ENCODE measurements around the gene UBR3.
"Not testable (repeated sequence)": the region's sequence is repeated elsewhere in the genome, so short reads cannot be mapped to it uniquely, and the experiment has no call there.

Gene UBR3

DNA sequence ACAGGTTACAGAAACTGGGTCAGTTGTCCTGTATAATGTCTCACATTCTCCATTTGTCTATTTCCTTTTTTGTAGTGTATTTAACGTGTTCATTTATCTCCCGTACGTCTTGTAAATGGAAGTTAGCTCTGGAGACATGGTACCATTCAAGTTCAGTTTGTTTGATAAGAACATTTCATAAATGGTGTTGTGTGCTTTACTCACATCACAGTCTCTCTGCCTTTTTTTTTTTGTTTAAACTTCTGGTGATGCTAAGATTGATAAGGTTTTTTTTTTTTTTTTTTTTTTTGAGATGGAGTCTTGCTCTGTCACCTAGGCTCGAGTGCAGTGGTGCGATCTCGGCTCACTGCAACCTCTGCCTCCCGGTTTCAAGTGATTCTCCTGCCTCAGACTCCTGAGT lies 41.7 kb downstream of the UBR3 start:
- no peak for DNase-seq (ENCODE audit: low read depth in 3 of 3)

DNA sequence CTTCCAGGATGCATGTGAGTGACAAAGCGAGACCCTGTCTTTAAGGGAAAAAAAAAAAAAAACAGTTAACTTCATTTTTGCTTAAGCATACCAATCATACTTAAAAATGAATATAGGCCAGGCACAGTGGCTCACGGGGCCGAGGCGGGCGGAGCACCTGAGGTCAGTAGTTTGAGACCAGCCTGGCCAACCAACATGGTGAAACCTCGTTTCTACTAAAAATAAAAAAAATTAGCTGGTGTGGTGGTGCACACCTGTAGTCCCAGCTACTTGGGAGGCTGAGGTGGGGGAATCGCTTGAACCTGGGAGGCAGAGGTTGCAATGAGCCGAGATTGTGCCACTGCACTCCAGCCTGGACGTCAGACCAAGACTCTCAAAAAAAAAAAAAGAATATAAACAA lies 44.1 kb downstream of the UBR3 start:
- not testable (repeated sequence) for DNase-seq (ENCODE audit: low read depth in 3 of 3)

GRCh38 chr2:169871994-169872393 lies 44.7 kb downstream of the UBR3 start:
- DNase-seq (ENCODE audit: low read depth in 3 of 3) = no peak

DNA sequence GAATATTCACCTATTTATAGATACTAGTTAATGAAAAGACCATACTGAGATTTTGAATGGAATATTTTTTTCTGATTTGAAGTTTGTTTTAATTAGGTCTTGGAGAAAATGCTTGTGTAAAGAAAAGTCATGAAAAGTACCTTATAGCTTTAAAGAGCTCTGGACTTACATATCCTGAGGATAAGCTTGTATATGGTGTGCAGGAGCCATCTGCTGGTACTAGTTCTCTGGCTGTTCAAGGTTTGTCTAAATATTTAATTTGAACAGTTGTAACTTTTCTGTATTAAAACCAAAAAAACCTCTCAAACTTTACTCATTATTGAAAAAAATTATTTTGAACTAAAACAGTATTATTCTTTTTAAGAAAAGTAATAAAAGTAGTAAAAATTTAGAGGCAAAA lies 50.1 kb downstream of the UBR3 start:
- no peak for DNase-seq (ENCODE audit: low read depth in 3 of 3)

- DNase-seq (ENCODE audit: low read depth in 3 of 3) = no peak
Observed at GRCh38 chr2:169887120-169887519, 59.9 kb downstream of the UBR3 start.

DNA sequence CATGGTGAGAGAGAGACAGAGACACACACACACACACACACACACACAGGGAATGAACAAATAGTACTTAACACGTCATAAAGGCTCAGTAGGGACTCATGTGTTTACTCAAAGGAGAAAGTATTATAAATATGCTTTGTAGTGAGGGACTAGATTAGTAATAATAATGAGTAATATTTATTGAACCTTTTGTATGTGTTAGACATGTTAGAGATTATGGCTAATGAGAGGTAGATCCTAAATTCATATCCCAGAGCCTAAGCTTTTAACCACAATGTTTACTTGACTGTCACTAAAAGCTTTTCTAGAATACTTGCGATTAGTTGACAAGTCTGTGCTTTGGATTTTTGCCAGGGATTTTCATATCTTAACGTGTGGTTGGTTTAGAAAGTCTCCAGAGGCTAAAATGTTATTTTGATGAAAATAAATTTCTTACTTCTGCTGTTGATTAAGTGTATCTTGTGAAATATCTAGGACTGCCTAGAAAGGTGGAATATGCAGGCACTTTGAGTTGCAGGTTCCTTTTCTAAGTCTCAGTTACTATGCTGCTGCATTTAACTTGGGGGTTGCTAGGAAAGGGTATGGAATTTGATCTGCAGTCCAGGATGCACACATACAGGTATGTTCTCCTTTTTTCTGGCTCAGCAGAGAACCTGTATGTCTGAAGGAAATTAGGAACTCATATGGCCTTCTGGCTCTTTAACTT lies 64.5 kb downstream of the UBR3 start:
- no peak for DNase-seq (ENCODE audit: low read depth in 3 of 3)

GRCh38 chr2:169892951-169893350 lies 65.7 kb downstream of the UBR3 start:
- DNase-seq (ENCODE audit: low read depth in 3 of 3) = no peak

DNA sequence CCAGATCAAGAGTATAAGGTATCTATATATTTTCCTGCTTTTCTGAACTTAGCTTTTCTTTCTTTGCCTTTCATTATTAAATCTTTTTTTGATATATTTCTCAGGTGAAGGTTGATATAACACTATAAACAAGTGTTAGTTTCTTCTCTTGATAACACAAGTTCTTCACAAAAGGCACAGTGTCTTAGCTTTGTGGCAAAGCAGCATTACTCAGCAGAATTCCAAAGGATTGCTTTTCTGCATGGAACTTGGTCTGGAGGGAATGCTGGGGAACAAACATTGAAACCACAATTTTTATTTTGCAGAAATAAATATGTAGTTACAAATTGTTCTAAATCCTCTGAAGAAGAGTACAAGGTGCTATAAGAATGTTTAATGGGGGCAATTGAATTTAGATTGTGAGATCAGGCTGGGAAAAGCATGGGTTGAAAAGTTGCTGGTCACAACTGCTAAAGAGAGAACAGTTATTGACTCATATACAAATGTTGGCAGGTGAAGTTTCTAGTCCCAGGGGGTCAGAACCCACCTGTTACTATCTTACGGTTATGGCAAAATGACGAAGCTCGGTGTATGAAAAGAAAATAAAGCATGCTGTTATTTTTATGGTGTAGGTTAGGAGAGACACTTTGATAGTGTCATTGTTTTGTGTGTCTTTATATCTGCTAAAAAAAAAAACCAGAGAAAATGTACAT lies 68.2 kb downstream of the UBR3 start:
- no peak for DNase-seq (ENCODE audit: low read depth in 3 of 3)

GRCh38 chr2:169897834-169898233 lies 70.6 kb downstream of the UBR3 start:
- no peak for DNase-seq (ENCODE audit: low read depth in 3 of 3)

- not testable (repeated sequence) for DNase-seq (ENCODE audit: low read depth in 3 of 3)
Observed at GRCh38 chr2:169900103-169900502, 72.8 kb downstream of the UBR3 start.

- DNase-seq (ENCODE audit: low read depth in 3 of 3) = no peak
Observed at GRCh38 chr2:169900686-169901085, 73.4 kb downstream of the UBR3 start.

DNA sequence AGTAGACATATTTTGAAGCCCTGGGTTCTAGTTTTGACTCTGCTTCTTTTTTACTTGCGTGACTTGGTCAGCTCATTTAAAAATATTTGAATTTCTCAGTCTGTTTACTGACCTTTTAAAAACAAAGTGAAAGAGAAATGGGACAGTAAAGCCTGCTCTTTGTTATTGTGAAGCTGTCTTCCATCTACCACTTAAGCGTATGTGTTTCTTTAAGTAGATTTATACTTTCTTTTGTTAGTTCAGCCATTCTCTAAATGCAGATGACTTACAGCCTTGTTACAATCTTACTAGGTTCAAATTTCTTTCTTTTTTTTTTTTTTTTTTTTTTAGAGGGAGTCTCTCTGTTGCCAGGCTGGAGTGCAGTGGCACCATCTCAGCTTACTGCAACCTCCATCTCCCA lies 79.5 kb downstream of the UBR3 start:
- DNase-seq (ENCODE audit: low read depth in 3 of 3) = no peak

DNA sequence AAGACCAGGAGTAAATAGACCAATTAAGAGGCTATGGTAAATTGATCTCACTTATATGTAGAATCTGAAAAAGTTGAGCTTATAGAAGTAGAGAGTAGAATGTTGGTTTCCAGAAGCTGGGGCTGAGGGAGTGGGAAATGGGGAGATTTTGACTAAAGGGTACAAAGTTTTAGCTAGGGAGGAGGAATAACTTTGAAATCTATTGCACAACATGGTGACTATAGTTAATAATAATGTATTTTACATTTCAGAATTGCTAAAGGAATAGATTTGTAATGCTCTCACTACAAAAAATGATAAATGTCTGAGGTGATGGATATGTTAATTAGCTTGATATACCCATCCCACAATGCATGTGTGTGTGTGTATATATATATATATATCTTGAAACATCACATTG lies 82.1 kb downstream of the UBR3 start:
- DNase-seq (ENCODE audit: low read depth in 3 of 3) = no peak

GRCh38 chr2:169910109-169910799 lies 83.0 kb downstream of the UBR3 start:
- no peak for DNase-seq (ENCODE audit: low read depth in 3 of 3)

DNA sequence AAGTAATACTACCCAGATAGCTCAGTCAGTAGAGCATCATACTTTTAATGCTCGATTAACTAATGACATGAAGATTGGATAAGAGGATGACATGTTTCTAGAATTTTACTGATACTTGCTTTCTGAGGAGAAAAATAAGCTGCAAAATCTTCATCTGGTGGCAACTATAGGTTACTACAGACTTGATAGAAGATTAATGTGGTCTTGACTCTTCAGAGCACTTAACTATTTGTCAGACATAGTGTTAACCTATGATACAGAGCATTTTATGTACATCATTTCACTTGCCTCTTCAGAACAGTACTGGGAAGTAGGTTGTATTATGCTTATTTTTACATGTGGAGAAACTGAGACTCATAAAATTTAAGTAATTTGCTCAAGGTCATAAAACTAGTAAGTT lies 83.9 kb downstream of the UBR3 start:
- DNase-seq (ENCODE audit: low read depth in 3 of 3) = no peak

DNA sequence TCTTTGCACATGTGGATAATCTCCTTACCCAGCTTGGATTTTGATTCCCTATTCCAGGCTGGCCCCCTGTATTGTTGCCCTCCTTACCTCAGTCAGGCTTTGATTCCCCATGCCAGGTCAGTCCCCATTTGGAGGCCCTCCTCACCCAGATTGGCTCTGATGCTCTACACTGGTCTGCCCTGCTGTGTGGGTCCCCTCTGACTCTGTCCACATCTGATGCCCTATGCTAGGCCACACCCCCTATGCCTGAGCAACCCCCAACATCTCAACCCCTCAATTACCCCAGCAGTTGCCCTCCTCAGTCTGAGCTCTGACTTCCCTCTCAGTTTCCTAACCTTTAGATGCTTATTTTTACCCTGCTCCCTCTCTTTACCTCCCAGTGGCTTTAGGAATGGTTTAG lies 89.4 kb downstream of the UBR3 start:
- DNase-seq (ENCODE audit: low read depth in 3 of 3) = no peak

GRCh38 chr2:169923977-169924376 lies 96.7 kb downstream of the UBR3 start:
- no peak for DNase-seq (ENCODE audit: low read depth in 3 of 3)

GRCh38 chr2:169925968-169926367 lies 98.7 kb downstream of the UBR3 start:
- no peak for DNase-seq (ENCODE audit: low read depth in 3 of 3)

DNA sequence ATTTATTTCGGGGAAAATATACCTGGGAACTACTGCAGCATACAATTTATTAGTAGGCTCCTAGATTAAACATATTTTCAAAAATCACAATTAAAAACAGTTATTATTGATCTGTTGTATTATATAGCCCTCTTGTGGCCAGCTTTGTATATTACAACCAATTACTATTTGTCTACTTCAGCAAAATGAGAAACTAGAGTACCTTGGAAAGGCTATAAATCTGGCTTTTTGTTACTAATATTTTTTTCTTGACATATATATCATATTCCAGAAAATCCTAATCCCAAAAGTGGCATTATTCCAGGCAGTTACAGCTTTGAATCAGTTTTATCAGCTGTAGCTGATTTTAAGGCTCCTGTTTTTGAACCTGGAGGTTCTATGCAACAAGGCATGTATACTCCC lies 101.2 kb downstream of the UBR3 start:
- no peak for DNase-seq (ENCODE audit: low read depth in 3 of 3)

GRCh38 chr2:169933124-169933711 lies 106.0 kb downstream of the UBR3 start:
- no peak for DNase-seq (ENCODE audit: low read depth in 3 of 3)

DNA sequence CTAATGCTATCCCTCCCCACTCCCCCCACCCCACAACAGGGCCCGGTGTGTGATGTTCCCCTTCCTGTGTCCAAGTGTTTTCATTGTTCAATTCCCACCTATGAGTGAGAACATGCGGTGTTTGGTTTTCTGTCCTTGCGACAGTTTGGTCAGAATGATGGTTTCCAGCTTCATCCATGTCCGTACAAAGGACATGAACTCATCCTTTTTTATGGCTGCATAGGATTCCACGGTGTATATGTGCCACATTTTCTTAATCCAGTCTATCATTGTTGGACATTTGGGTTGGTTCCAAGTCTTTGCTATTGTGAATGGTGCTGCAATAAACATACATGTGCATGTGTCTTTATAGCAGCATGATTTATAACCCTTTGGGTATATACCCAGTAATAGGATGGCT lies 109.4 kb downstream of the UBR3 start:
- not testable (repeated sequence) for DNase-seq (ENCODE audit: low read depth in 3 of 3)

GRCh38 chr2:169945515-169945914 lies 118.3 kb downstream of the UBR3 start:
- DNase-seq (ENCODE audit: low read depth in 3 of 3) = no peak

DNA sequence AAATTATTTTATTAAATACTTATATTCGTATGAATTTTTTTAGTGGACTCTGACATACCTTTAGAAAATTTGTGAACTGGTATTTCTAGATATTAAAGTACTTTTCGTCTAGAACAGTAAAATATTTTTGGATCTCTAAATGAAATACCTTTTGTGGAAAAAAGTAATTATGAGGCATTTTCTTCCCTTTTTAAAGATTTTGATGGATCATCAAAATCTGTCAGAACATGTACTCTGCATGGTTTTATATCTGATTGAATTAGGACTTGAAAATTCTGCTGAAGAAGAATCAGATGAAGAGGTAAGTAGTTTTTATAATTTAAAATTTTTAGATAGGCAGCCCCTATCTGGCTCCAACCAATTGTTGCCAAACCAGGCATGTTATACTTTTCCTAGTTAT lies 118.8 kb downstream of the UBR3 start:
- DNase-seq (ENCODE audit: low read depth in 3 of 3) = no peak

Measured in stimulated activated CD4-positive, alpha-beta T cell treated with anti-CD3 and anti-CD28 coated beads, TNF-alpha, amount 100 ng/mL, for 48 hours (primary cell).